Measurements from ENCODE around the gene KRTAP10-1. TPM values are rescaled to one million over a fixed set of nuclear protein-coding genes. Genes with fewer than 3 reads are reported as not detected.

KRTAP10-1 gene
- total RNA-seq, 1 experiment from 2014 or later: not detected

DNA sequence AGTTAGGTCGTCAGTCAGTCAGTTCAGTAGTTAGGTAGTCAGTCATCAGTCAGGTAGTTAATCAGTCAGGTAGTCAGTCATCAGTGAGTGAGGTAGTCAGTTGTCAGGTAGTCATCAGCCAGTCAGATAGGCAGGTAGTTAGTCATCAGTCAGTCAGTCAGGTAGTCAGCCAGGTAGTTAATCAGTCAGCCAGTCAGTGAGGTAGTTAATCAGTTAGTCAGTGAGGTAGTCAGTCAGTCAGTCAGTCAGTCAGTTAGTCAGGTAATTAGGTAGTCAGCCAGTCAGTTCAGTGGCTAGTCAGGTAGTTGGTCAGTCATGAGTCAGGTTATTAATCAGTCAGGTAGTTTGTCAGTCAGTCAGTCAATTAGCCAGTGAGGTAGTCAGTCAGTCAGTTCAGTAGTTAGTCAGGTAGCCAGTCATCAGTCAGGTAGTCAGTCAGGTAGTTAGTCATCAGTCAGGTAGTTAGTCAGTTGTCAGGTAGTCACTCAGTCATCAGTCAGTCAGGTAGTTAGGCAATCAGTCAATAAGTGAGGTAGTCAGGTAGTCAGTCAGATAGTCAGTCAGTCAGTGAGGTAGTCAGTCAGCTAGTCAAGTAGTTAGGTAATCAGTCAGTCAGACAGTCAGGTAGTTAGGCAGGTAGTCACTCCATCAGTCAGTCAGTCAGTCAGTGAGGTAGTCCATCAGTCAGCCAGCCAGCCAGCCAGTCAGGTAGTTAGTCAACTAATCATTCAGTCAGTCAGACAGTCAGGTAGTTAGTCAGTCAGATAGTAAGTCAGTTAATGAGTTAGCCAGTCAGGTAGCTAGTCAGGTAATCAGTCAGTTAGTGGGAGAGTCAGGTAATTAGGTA, 16.2 kb downstream of the KRTAP10-1 start:
- Histone ChIP-seq H3K27ac (ENCODE audit: low read length) (no peak overlapping the region), H3K4me2 (ENCODE audit: low read depth, low read length, poor library complexity, severe bottlenecking) (no peak overlapping the region), H3K27me3 (ENCODE audit: low read length) (no peaks in the 10 kb centered on the region), H3K9me3 (ENCODE audit: low read length) (peaks cover 12% of the 10 kb centered on the region), H3K4me1 (ENCODE audit: low read length) (no peaks in the 10 kb centered on the region), H3K9me2 (replicated peaks; ENCODE audit: insufficient read depth, low read length) (no peaks in the 10 kb centered on the region), H3K4me3 (ENCODE audit: low read length) (no peak overlapping the region), H3K79me2 (ENCODE audit: low read length) (no peaks in the 10 kb centered on the region), H3K9ac (ENCODE audit: low read length) (no peak overlapping the region), H3K36me3 (ENCODE audit: insufficient read depth, low read length) (no peaks in the 10 kb centered on the region), H2AFZ (ENCODE audit: low read length) (no peak overlapping the region), H4K20me1 (ENCODE audit: insufficient read depth, low read depth, low read length) (no peaks in the 10 kb centered on the region)
- DNase-seq: no peak

GRCh38 chr21:44522753-44523204, 17.2 kb downstream of the KRTAP10-1 start:
- no peak for DNase-seq

GRCh38 chr21:44521928-44522752, 17.9 kb downstream of the KRTAP10-1 start:
- no peak for DNase-seq
- Histone ChIP-seq H3K9ac (ENCODE audit: low read length) (no peak overlapping the region), H3K9me3 (ENCODE audit: low read length) (peaks cover 12% of the 10 kb centered on the region), H3K36me3 (ENCODE audit: insufficient read depth, low read length) (no peaks in the 10 kb centered on the region), H3K4me1 (ENCODE audit: low read length) (no peaks in the 10 kb centered on the region), H3K4me3 (ENCODE audit: low read length) (no peak overlapping the region), H3K27ac (ENCODE audit: low read length) (no peak overlapping the region), H3K9me2 (replicated peaks; ENCODE audit: insufficient read depth, low read length) (no peaks in the 10 kb centered on the region), H4K20me1 (ENCODE audit: insufficient read depth, low read depth, low read length) (no peaks in the 10 kb centered on the region), H3K27me3 (ENCODE audit: low read length) (no peaks in the 10 kb centered on the region), H3K4me2 (ENCODE audit: low read depth, low read length, poor library complexity, severe bottlenecking) (no peak overlapping the region), H3K79me2 (ENCODE audit: low read length) (no peaks in the 10 kb centered on the region), H2AFZ (ENCODE audit: low read length) (no peak overlapping the region)

More at GRCh38 chr21:44522753-44523204, 17.2 kb downstream of the KRTAP10-1 start:
- no peaks in the 10 kb centered on the region for H3K27me3 ChIP-seq (ENCODE audit: low read length)
- H2AFZ ChIP-seq (ENCODE audit: low read length): no peak overlapping the region
- H3K9me2 ChIP-seq (replicated peaks; ENCODE audit: insufficient read depth, low read length): no peaks in the 10 kb centered on the region
- H3K4me2 ChIP-seq (ENCODE audit: low read depth, low read length, poor library complexity, severe bottlenecking): no peak overlapping the region
- no peaks in the 10 kb centered on the region for H4K20me1 ChIP-seq (ENCODE audit: insufficient read depth, low read depth, low read length)
- no peaks in the 10 kb centered on the region for H3K79me2 ChIP-seq (ENCODE audit: low read length)
- H3K4me3 ChIP-seq (ENCODE audit: low read length): no peak overlapping the region
- H3K36me3 ChIP-seq (ENCODE audit: insufficient read depth, low read length): no peaks in the 10 kb centered on the region
- H3K27ac ChIP-seq (ENCODE audit: low read length): no peak overlapping the region
- peaks cover 12% of the 10 kb centered on the region for H3K9me3 ChIP-seq (ENCODE audit: low read length)
- no peaks in the 10 kb centered on the region for H3K4me1 ChIP-seq (ENCODE audit: low read length)
- H3K9ac ChIP-seq (ENCODE audit: low read length): no peak overlapping the region

DNA sequence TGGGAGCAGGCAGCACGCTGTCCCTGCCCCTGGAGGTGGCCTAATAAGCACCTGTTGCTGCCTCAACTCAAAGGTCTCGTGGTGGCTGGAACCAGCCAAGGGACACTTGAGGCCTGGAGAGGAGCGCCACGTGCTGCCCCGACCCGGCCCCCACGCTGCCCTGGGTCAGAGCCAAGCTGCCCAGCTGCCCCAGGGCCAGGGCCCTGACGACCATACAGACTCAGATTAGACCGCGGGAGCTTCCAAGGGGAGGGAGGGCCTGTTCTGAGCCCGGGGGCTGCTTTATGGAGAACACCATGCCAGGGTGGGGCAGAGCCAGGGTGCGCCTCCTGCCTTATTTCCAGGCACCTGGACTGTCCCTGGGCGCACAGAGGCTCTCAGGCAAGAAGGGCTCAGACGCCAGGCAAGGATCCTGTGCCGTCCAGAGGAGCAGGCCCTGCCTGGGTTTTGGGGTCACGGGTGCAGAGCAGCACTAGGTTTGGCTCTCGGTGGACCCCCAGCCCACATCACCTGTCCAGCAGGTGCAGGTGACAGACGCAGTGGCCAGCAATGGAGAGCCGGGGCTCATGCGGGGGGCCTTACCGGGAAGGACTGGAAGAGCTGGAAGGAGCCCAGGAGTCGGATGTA, 18.6 kb downstream of the KRTAP10-1 start:
- no peaks in the 10 kb centered on the region for H3K4me1 ChIP-seq (ENCODE audit: low read length)
- H2AFZ ChIP-seq (ENCODE audit: low read length): no peak overlapping the region
- H3K9ac ChIP-seq (ENCODE audit: low read length): no peak overlapping the region
- no peak for DNase-seq
- H3K36me3 ChIP-seq (ENCODE audit: insufficient read depth, low read length): no peaks in the 10 kb centered on the region
- no peak overlapping the region for H3K27ac ChIP-seq (ENCODE audit: low read length)
- no peaks in the 10 kb centered on the region for H3K79me2 ChIP-seq (ENCODE audit: low read length)
- H3K4me2 ChIP-seq (ENCODE audit: low read depth, low read length, poor library complexity, severe bottlenecking): no peak overlapping the region
- H3K9me3 ChIP-seq (ENCODE audit: low read length): peaks cover 12% of the 10 kb centered on the region
- no peaks in the 10 kb centered on the region for H3K27me3 ChIP-seq (ENCODE audit: low read length)
- H4K20me1 ChIP-seq (ENCODE audit: insufficient read depth, low read depth, low read length): no peaks in the 10 kb centered on the region
- H3K4me3 ChIP-seq (ENCODE audit: low read length): no peak overlapping the region
- no peaks in the 10 kb centered on the region for H3K9me2 ChIP-seq (replicated peaks; ENCODE audit: insufficient read depth, low read length)

GRCh38 chr21:44520326-44521300, 19.4 kb downstream of the KRTAP10-1 start:
- no peak for DNase-seq
- Histone ChIP-seq H3K4me2 (ENCODE audit: low read depth, low read length, poor library complexity, severe bottlenecking) (no peak overlapping the region), H3K4me1 (ENCODE audit: low read length) (no peaks in the 10 kb centered on the region), H3K9me3 (ENCODE audit: low read length) (peaks cover 12% of the 10 kb centered on the region), H3K27ac (ENCODE audit: low read length) (no peak overlapping the region), H3K27me3 (ENCODE audit: low read length) (no peaks in the 10 kb centered on the region), H4K20me1 (ENCODE audit: insufficient read depth, low read depth, low read length) (no peaks in the 10 kb centered on the region), H3K79me2 (ENCODE audit: low read length) (no peaks in the 10 kb centered on the region), H3K9me2 (replicated peaks; ENCODE audit: insufficient read depth, low read length) (no peaks in the 10 kb centered on the region), H2AFZ (ENCODE audit: low read length) (no peak overlapping the region), H3K36me3 (ENCODE audit: insufficient read depth, low read length) (no peaks in the 10 kb centered on the region), H3K9ac (ENCODE audit: low read length) (no peak overlapping the region), H3K4me3 (ENCODE audit: low read length) (no peak overlapping the region)

GRCh38 chr21:44519346-44520325, 20.4 kb downstream of the KRTAP10-1 start:
- Histone ChIP-seq H3K27ac (ENCODE audit: low read length) (no peak overlapping the region), H3K36me3 (ENCODE audit: insufficient read depth, low read length) (no peaks in the 10 kb centered on the region), H3K27me3 (ENCODE audit: low read length) (no peaks in the 10 kb centered on the region), H3K9ac (ENCODE audit: low read length) (no peak overlapping the region), H3K9me2 (replicated peaks; ENCODE audit: insufficient read depth, low read length) (no peaks in the 10 kb centered on the region), H3K4me1 (ENCODE audit: low read length) (no peaks in the 10 kb centered on the region), H3K79me2 (ENCODE audit: low read length) (no peaks in the 10 kb centered on the region), H3K4me3 (ENCODE audit: low read length) (no peak overlapping the region), H2AFZ (ENCODE audit: low read length) (no peak overlapping the region), H4K20me1 (ENCODE audit: insufficient read depth, low read depth, low read length) (no peaks in the 10 kb centered on the region), H3K4me2 (ENCODE audit: low read depth, low read length, poor library complexity, severe bottlenecking) (no peak overlapping the region), H3K9me3 (ENCODE audit: low read length) (peaks cover 8% of the 10 kb centered on the region)
- no peak for DNase-seq

DNA sequence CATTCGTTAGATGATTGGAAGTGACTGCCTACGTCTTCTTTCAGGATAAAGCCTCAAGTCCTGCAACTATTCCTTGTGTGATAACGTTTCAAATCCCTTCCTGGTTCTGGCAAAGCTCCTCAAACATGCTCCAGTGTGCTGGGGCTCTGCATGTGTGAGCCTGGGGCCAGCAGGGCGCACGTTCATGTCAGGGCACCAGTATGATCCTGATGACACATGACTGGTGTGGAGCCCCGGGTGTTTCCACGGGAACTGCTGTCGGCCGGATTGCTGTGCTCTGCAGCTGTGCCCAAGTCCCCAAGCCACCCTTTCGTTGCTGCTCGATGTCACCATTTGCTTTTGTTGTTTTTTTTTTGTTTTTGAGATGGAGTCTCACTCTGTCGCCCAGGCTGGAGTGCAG, 21.3 kb downstream of the KRTAP10-1 start:
- Histone ChIP-seq H3K27ac (ENCODE audit: low read length) (no peak overlapping the region), H4K20me1 (ENCODE audit: insufficient read depth, low read depth, low read length) (no peaks in the 10 kb centered on the region), H3K9me2 (replicated peaks; ENCODE audit: insufficient read depth, low read length) (no peaks in the 10 kb centered on the region), H3K4me1 (ENCODE audit: low read length) (no peaks in the 10 kb centered on the region), H3K4me2 (ENCODE audit: low read depth, low read length, poor library complexity, severe bottlenecking) (no peak overlapping the region), H3K9ac (ENCODE audit: low read length) (no peak overlapping the region), H3K4me3 (ENCODE audit: low read length) (no peak overlapping the region), H3K9me3 (ENCODE audit: low read length) (peaks cover 3% of the 10 kb centered on the region), H3K36me3 (ENCODE audit: insufficient read depth, low read length) (no peaks in the 10 kb centered on the region), H2AFZ (ENCODE audit: low read length) (no peak overlapping the region), H3K79me2 (ENCODE audit: low read length) (no peaks in the 10 kb centered on the region), H3K27me3 (ENCODE audit: low read length) (no peaks in the 10 kb centered on the region)
- no peak for DNase-seq
